GM12878 (cell line): ENCODE results near the gene CORO1A. TPM values are rescaled to one million over a fixed set of nuclear protein-coding genes. Genes with fewer than 3 reads are reported as not detected.

Experiments used
- ATAC-seq: fragments of 200-7000 bp; cut with Tn5 transposase; 3 replicates; pipeline ENCODE4 v1.9.1; 2020; ENCODE audit warnings: mild to moderate bottlenecking, moderate library complexity
- BruUV-seq: library from RNA; stranded (reverse); fragments of 400-500 nt; replicated peaks from 2 replicates; lab custom pipeline; 2021; lab: Mats Ljungman, UMichigan
- CTCF ChIA-PET: fragments of 300-600 bp; sonication (Branson Sonifier 250); formaldehyde crosslinking; extraction: SDS; loops from one replicate; lab custom pipeline; 2021; ENCODE audit warnings: inconsistent platforms; lab: Yijun Ruan, JAX
- POLR2A ChIA-PET: fragments of 350-600 bp; formaldehyde crosslinking; extraction: SDS; loops from one replicate; lab custom pipeline; 2021; ENCODE audit warnings: inconsistent platforms; lab: Charles Lee
- RAD21 ChIA-PET: fragments of 300-600 bp; sonication (Branson Sonifier 250); formaldehyde crosslinking; loops from one replicate; lab custom pipeline; 2023; ENCODE audit warnings: antibody characterized with exemption; ENCODE audit not compliant: unreplicated experiment; lab: Charles Lee
- SMC1A ChIA-PET: fragments of 300-600 bp; sonication (Branson Sonifier 250); formaldehyde crosslinking; loops from one replicate; lab custom pipeline; 2023; ENCODE audit not compliant: unreplicated experiment, uncharacterized antibody; lab: Charles Lee
- DNase-seq: peaks from one replicate; pipeline ENCODE4 v3.0.0-alpha.2; 2011; ENCODE audit warnings: low read depth, low spot score
- FAIRE-seq: peaks from 3 replicates; lab custom pipeline; 2011; peaks lifted over from hg19 to GRCh38; lab: Jason Lieb, UNC
- H2AFZ ChIP-seq: 2 replicates; pipeline ENCODE4 v1.6.0; 2011; ENCODE audit warnings: low read depth, low read length, control low read depth; ENCODE audit not compliant: control insufficient read depth
- H3K27ac ChIP-seq: 2 replicates; pipeline ENCODE4 v1.5.1; 2011; ENCODE audit warnings: control low read depth; ENCODE audit not compliant: control insufficient read depth, insufficient read depth
- H3K27me3 ChIP-seq, 2 experiments: replicated peaks in 1 of 2; 2 replicates each; pipeline versions ENCODE4 v1.6.0 to v1.6.1; 2011; ENCODE audit warnings: low read length in 1 of 2; ENCODE audit not compliant: control insufficient read depth in 2 of 2, insufficient read depth in 2 of 2
- H3K36me3 ChIP-seq, 2 experiments: 2 replicates each; pipeline ENCODE4 v1.5.1; 2011; ENCODE audit warnings: low read length in 1 of 2; ENCODE audit not compliant: control insufficient read depth in 2 of 2, insufficient read depth in 2 of 2
- H3K4me1 ChIP-seq: 2 replicates; pipeline ENCODE4 v1.6.1; 2011; ENCODE audit warnings: mild to moderate bottlenecking, low read length, moderate library complexity, mixed read lengths; ENCODE audit not compliant: control insufficient read depth, insufficient read depth
- H3K4me2 ChIP-seq: 2 replicates; pipeline ENCODE4 v1.6.0; 2011; ENCODE audit warnings: control low read depth; ENCODE audit not compliant: control insufficient read depth, insufficient read depth
- H3K4me3 ChIP-seq: fragments of 200-600 bp; sonication (generic); 2 replicates; pipeline ENCODE4 v1.5.1; 2016
- H3K79me2 ChIP-seq: 2 replicates; pipeline ENCODE4 v1.6.0; 2011; ENCODE audit warnings: low read length; ENCODE audit not compliant: control insufficient read depth, insufficient read depth
- H3K9ac ChIP-seq: 2 replicates; pipeline ENCODE4 v1.8.0; 2011; ENCODE audit warnings: low read length, control low read depth, mixed read lengths; ENCODE audit not compliant: control insufficient read depth, insufficient read depth
- H3K9me3 ChIP-seq: replicated peaks from 3 replicates; pipeline ENCODE4 v1.5.1; 2011; ENCODE audit warnings: mild to moderate bottlenecking, low read length; ENCODE audit not compliant: control insufficient read depth, insufficient read depth
- H4K20me1 ChIP-seq: 2 replicates; pipeline ENCODE4 v1.6.0; 2011; ENCODE audit not compliant: control insufficient read depth, insufficient read depth
- ASH2L ChIP-seq: fragments of 300-600, 200-600 bp; sonication (generic); IDR thresholded peaks from 2 replicates; pipeline ENCODE4 v1.6.1; 2017; ENCODE audit warnings: low read depth, mild to moderate bottlenecking, borderline replicate concordance
- CBX5 ChIP-seq: sonication (generic); IDR thresholded peaks from 2 replicates; pipeline ENCODE4 v1.6.1; 2016; ENCODE audit warnings: low read depth, moderate library complexity, mild to moderate bottlenecking, inconsistent platforms
- GATAD2B ChIP-seq: fragments of 450-650 bp; conservative IDR thresholded peaks from 2 replicates; pipeline ENCODE4 v1.6.1; 2017; ENCODE audit warnings: low read depth, mild to moderate bottlenecking, moderate library complexity
- IKZF1 ChIP-seq: fragments of 450-650 bp; conservative IDR thresholded peaks from 2 replicates; pipeline ENCODE4 v1.6.1; 2017; ENCODE audit warnings: antibody characterized with exemption, mild to moderate bottlenecking
- IKZF2 ChIP-seq, 2 experiments: fragments of 450-650 bp; IDR thresholded peaks; 2 replicates each; pipeline ENCODE4 v1.6.1; 2017; ENCODE audit warnings: mild to moderate bottlenecking in 2 of 2, moderate library complexity in 2 of 2
- LARP7 ChIP-seq: fragments of 450-650 bp; IDR thresholded peaks from 2 replicates; pipeline ENCODE4 v1.6.1; 2017; ENCODE audit warnings: mild to moderate bottlenecking
- NR2C1 ChIP-seq: fragments of 450-650 bp; IDR thresholded peaks from 2 replicates; pipeline ENCODE4 v1.6.1; 2017; ENCODE audit warnings: antibody characterized with exemption, mild to moderate bottlenecking, moderate library complexity
- POLR2A ChIP-seq: IDR thresholded peaks from 2 replicates; pipeline ENCODE4 v1.6.1; 2011; ENCODE audit warnings: low read depth, mild to moderate bottlenecking, low read length
- POLR2AphosphoS2 ChIP-seq: IDR thresholded peaks from 2 replicates; pipeline ENCODE4 v1.6.1; 2011; ENCODE audit warnings: low read depth, mild to moderate bottlenecking, low read length, improper control_type of control experiment, moderate library complexity
- POU2F2 ChIP-seq: IDR thresholded peaks from 3 replicates; pipeline ENCODE4 v1.6.1; 2011; ENCODE audit warnings: low read depth, mild to moderate bottlenecking, low read length, borderline replicate concordance
- SP1 ChIP-seq: IDR thresholded peaks from one replicate; pipeline ENCODE4 v1.6.1; 2011; ENCODE audit warnings: low read depth, low read length
- SRF ChIP-seq, 2 experiments: IDR thresholded peaks; 2 replicates each; pipeline ENCODE4 v1.6.1; 2011; ENCODE audit warnings: low read depth in 2 of 2, low read length in 2 of 2, mild to moderate bottlenecking in 1 of 2, moderate library complexity in 1 of 2
- SUZ12 ChIP-seq: fragments of 200-600 bp; sonication (generic); IDR thresholded peaks from one replicate; pipeline ENCODE4 v1.6.1; 2018; ENCODE audit warnings: antibody characterized with exemption, mild to moderate bottlenecking; ENCODE audit not compliant: unreplicated experiment
- TCF7 ChIP-seq: IDR thresholded peaks from 2 replicates; pipeline ENCODE4 v1.6.1; 2014; ENCODE audit warnings: antibody characterized with exemption, borderline replicate concordance
- WRNIP1 ChIP-seq: IDR thresholded peaks from 2 replicates; pipeline ENCODE4 v1.6.1; 2011; ENCODE audit warnings: low read depth, low read length, improper control_type of control experiment, borderline replicate concordance
- ZBED1 ChIP-seq: IDR thresholded peaks from 2 replicates; pipeline ENCODE4 v1.6.1; 2016; ENCODE audit warnings: borderline replicate concordance
- WGBS: methylation state at CpG from one replicate; pipeline ENCODE4 v1.1.6; 2016; ENCODE audit warnings: low lambda C conversion rate; ENCODE audit not compliant: insufficient replicate concordance, insufficient coverage; ENCODE audit errors: missing lambda C conversion rate; 5-methylcytosine and 5-hydroxymethylcytosine counted together
- in situ Hi-C: fragments of 300-500 bp; cut with MboI; formaldehyde crosslinking; loops from 9 replicates; pipeline ENCODE4 v1.14.3; 2018; ENCODE audit warnings: mixed read lengths
- intact Hi-C: fragments of 100-400 bp; cut with micrococcal nuclease; formaldehyde crosslinking; loops from one replicate; pipeline ENCODE4 v1.14.2; 2022; ENCODE audit not compliant: unreplicated experiment
- polyA plus RNA-seq, 11 experiments: library from polyadenylated mRNA; depleted of rRNA in 4 of 11; unstranded in 6 of 11; stranded (reverse) in 5 of 11; fragments of >200 nt; fragmentation: Nextera tagmentation in 4 of 11; fragmentation: Illumina TruSeq in 1 of 11; extraction: Ambion mirVana in 4 of 11; extraction: Trizol in 1 of 11; gene quantifications; 1 replicate in 1 of 11; 2 replicates in 10 of 11; pipeline versions ENCODE4 v1.2.1 to v1.2.3, GENCODE V29; 2011 to 2016; ENCODE audit warnings: inconsistent platforms in 2 of 11, missing spikeins in 2 of 11, low read depth in 1 of 11
- total RNA-seq, 4 experiments: library from RNA; depleted of rRNA in 3 of 4; stranded (reverse); fragments of >200 nt in 3 of 4; fragmentation: Illumina TruSeq in 1 of 4; extraction: Trizol in 1 of 4; gene quantifications; 2 replicates each; pipeline versions ENCODE4 v1.2.1 to v1.2.3, GENCODE V29; 2013 to 2021
- TF ChIP-seq, protein P1 (sequence below): fragments of 450-650 bp; IDR thresholded peaks from 2 replicates; pipeline ENCODE4 v1.6.1; 2017; ENCODE audit warnings: borderline replicate concordance
- TF ChIP-seq, protein P2 (sequence below): fragments of 450-650 bp; formaldehyde crosslinking; IDR thresholded peaks from 2 replicates; pipeline ENCODE4 v1.5.0; 2022; ENCODE audit warnings: mild to moderate bottlenecking, missing genetic modification characterization
- TF ChIP-seq, protein P3 (sequence below): fragments of 450-650 bp; conservative IDR thresholded peaks from 2 replicates; pipeline ENCODE4 v1.6.1; 2017; ENCODE audit warnings: mild to moderate bottlenecking, moderate library complexity

CORO1A gene
- total and polyA plus RNA-seq, 10 of the 15 experiments (the other 5 are each of a cell fraction or from before 2014, with no cell fraction given): 16.3 to 1,464 (median 714) TPM

DNA sequence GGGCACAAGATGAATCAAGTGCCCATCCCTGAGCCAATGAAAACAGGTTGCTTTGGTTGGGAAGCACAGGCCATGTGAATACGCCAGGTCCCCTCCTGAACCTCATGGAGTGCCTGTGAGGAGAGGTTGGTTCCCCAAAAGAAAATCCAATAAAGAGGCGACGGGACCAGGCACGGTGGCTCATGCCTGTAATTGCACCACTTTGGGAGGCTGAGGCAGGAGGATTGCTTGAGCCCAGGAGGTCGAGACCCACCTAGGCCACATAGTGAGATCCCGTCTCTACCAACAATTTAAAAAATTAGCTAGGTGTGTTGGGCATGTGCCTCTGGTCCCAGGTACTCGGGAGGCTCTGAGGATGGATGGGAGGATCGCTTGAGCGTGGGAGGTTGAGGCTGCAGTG is 3.5 kb upstream of the CORO1A start (continued):
- TF ChIP-seq, protein P1, sequence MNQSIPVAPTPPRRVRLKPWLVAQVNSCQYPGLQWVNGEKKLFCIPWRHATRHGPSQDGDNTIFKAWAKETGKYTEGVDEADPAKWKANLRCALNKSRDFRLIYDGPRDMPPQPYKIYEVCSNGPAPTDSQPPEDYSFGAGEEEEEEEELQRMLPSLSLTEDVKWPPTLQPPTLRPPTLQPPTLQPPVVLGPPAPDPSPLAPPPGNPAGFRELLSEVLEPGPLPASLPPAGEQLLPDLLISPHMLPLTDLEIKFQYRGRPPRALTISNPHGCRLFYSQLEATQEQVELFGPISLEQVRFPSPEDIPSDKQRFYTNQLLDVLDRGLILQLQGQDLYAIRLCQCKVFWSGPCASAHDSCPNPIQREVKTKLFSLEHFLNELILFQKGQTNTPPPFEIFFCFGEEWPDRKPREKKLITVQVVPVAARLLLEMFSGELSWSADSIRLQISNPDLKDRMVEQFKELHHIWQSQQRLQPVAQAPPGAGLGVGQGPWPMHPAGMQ: no peak
- no peak for TF ChIP-seq POLR2AphosphoS2
- TF ChIP-seq TCF7: no peak
- TF ChIP-seq CBX5: no peak
- TF ChIP-seq, all 136 proteins: peak for 0

DNA sequence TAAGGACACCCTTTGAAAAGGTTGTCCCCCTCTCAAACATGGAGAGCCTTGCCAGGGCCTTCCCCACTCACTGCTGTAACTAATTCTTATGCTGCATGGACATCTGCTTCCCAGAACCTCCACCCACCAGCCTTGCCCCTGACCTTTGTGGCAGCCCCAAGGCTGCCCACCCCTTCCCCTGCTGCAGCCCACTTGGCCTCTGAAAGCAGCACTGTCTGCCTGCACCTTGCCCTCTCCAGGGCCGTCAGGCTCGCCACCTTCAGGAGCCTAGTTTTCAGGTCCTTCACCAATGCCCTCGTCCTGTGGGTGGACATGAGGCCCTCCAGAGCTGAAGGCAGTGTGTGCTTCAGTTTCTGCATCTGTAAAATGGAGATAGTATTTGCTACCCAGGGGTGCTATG is 2.7 kb upstream of the CORO1A start:
- H4K20me1 ChIP-seq: no peaks in the 10 kb centered on the region
- no peak overlapping the region for H3K9ac ChIP-seq
- SMC1A ChIA-PET: no interaction called here
- H3K9me3 ChIP-seq: no peaks in the 10 kb centered on the region
- H3K4me3 ChIP-seq: no peak overlapping the region
- RAD21 ChIA-PET: interaction anchor here (0.6 kb wide), 1 partner anchor 188 kb away, joined by 5 read pairs; no protein-coding TSS in a partner anchor
- H3K4me2 ChIP-seq: no peak overlapping the region
- POLR2A ChIA-PET: interaction anchor here (0.8 kb wide), 1 partner anchor 65 kb away, joined by 8 read pairs; no protein-coding TSS in a partner anchor
- DNase-seq (no peak), ATAC-seq (no peak), FAIRE-seq (no peak)
- H3K36me3 ChIP-seq: peaks cover 0 to 5% of the 10 kb centered on the region in 2 experiments; a peak in 2 of 4 replicates
- no TSS peak for BruUV-seq
- peaks cover 29% of the 10 kb centered on the region for H3K79me2 ChIP-seq
- H3K27ac ChIP-seq: no peak overlapping the region
- WGBS: 42% methylated on average over 3 of the region's 3 CpGs
- no peak overlapping the region for H2AFZ ChIP-seq
- peaks cover 11% of the 10 kb centered on the region for H3K4me1 ChIP-seq
- CTCF ChIA-PET: no interaction called here
- in situ Hi-C loops: loop anchor here (10.0 kb wide), 2 partner anchors 454 to 514 kb away; partner anchors contain the start of gene SRCAP
- intact Hi-C loops: no loop called here
- H3K27me3 ChIP-seq: no peaks in the 10 kb centered on the region
- TF ChIP-seq ZBED1: no peak
- TF ChIP-seq SUZ12: no peak
- TF ChIP-seq LARP7: no peak
- TF ChIP-seq, protein P2, sequence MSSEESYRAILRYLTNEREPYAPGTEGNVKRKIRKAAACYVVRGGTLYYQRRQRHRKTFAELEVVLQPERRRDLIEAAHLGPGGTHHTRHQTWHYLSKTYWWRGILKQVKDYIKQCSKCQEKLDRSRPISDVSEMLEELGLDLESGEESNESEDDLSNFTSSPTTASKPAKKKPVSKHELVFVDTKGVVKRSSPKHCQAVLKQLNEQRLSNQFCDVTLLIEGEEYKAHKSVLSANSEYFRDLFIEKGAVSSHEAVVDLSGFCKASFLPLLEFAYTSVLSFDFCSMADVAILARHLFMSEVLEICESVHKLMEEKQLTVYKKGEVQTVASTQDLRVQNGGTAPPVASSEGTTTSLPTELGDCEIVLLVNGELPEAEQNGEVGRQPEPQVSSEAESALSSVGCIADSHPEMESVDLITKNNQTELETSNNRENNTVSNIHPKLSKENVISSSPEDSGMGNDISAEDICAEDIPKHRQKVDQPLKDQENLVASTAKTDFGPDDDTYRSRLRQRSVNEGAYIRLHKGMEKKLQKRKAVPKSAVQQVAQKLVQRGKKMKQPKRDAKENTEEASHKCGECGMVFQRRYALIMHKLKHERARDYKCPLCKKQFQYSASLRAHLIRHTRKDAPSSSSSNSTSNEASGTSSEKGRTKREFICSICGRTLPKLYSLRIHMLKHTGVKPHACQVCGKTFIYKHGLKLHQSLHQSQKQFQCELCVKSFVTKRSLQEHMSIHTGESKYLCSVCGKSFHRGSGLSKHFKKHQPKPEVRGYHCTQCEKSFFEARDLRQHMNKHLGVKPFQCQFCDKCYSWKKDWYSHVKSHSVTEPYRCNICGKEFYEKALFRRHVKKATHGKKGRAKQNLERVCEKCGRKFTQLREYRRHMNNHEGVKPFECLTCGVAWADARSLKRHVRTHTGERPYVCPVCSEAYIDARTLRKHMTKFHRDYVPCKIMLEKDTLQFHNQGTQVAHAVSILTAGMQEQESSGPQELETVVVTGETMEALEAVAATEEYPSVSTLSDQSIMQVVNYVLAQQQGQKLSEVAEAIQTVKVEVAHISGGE: no peak
- TF ChIP-seq IKZF1: no peak
- no peak for TF ChIP-seq GATAD2B
- TF ChIP-seq POLR2A: no peak
- no peak for TF ChIP-seq ASH2L
- no peak for TF ChIP-seq NR2C1
- no peak for TF ChIP-seq WRNIP1
- TF ChIP-seq POU2F2: no peak
- TF ChIP-seq, protein P3, sequence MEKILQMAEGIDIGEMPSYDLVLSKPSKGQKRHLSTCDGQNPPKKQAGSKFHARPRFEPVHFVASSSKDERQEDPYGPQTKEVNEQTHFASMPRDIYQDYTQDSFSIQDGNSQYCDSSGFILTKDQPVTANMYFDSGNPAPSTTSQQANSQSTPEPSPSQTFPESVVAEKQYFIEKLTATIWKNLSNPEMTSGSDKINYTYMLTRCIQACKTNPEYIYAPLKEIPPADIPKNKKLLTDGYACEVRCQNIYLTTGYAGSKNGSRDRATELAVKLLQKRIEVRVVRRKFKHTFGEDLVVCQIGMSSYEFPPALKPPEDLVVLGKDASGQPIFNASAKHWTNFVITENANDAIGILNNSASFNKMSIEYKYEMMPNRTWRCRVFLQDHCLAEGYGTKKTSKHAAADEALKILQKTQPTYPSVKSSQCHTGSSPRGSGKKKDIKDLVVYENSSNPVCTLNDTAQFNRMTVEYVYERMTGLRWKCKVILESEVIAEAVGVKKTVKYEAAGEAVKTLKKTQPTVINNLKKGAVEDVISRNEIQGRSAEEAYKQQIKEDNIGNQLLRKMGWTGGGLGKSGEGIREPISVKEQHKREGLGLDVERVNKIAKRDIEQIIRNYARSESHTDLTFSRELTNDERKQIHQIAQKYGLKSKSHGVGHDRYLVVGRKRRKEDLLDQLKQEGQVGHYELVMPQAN: no peak
- TF ChIP-seq SRF (IDR thresholded peaks at IDR 0.05; ENCODE audit: low read depth in 2 of 2, low read length in 2 of 2): no peak
- TF ChIP-seq SP1: no peak
- no peak for TF ChIP-seq IKZF2 (IDR thresholded peaks at IDR 0.05)
